Loucy (cell line): Measurements from ENCODE around the gene BRD2.

Experiments used
- EZH2phosphoT487 ChIP-seq: fragments of 200-600 bp; IDR thresholded peaks from 2 replicates; pipeline ENCODE4 v1.6.1; 2018; ENCODE audit warnings: antibody characterized with exemption, mild to moderate bottlenecking, moderate library complexity, borderline replicate concordance
- TF ChIP-seq, protein P1 (sequence below): fragments of 200-600 bp; sonication (generic); conservative IDR thresholded peaks from 2 replicates; pipeline ENCODE4 v1.5.1; 2014; ENCODE audit warnings: mild to moderate bottlenecking, antibody characterized with exemption, low read length

DNA sequence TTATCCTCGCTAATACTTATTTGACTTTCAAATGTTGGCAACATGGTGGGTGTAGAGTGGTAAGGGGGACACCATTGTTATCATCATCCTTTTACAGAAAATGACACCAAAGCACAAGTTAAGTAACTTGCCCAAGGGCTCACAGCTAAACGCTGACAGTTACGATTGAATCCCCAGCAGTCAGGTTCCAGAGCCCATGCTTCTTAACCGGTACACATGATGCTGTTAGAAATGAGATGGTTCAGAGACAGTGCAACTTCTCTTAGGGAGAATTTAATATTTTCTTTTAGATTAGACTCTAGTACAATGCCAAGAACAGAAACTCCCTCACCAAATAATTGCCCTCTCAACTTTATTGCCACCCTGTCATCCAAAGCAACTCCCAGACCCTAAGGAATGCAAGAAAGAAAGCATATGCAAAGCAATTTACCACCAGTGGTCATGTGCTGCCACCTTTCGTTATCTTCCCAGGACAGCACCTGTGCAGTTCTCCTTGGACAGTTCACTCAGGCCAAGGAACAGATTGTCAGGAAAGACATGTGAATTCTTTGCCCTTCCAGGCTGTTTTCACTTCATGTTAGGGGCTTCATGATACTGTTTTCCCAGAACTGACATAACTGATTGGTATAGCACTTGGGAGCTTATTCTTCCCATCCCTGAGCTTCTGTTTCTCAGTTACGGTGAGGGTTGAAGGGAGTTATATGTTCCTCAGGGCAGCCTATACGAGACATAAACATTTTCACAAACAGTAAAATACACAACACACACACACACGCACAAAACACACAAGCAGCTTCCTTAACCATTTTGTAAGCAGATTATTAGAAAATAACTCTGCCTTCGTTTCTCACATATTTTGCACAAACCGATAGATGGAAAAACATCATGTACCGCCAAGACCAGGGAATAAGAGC is 20.6 kb upstream of the BRD2 start:
- no peak for TF ChIP-seq EZH2phosphoT487
- TF ChIP-seq, protein P1, sequence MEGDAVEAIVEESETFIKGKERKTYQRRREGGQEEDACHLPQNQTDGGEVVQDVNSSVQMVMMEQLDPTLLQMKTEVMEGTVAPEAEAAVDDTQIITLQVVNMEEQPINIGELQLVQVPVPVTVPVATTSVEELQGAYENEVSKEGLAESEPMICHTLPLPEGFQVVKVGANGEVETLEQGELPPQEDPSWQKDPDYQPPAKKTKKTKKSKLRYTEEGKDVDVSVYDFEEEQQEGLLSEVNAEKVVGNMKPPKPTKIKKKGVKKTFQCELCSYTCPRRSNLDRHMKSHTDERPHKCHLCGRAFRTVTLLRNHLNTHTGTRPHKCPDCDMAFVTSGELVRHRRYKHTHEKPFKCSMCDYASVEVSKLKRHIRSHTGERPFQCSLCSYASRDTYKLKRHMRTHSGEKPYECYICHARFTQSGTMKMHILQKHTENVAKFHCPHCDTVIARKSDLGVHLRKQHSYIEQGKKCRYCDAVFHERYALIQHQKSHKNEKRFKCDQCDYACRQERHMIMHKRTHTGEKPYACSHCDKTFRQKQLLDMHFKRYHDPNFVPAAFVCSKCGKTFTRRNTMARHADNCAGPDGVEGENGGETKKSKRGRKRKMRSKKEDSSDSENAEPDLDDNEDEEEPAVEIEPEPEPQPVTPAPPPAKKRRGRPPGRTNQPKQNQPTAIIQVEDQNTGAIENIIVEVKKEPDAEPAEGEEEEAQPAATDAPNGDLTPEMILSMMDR, result peak; percentile 97
